HFFc6 (cell line): ENCODE results near the gene RPSA. TPM values are rescaled to one million over a fixed set of nuclear protein-coding genes. Genes with fewer than 3 reads are reported as not detected.
"Not testable (repeated sequence)": the region's sequence is repeated elsewhere in the genome, so short reads cannot be mapped to it uniquely, and the experiment has no call there.

ENCODE experiments used
- DNase-seq: peaks from one replicate; pipeline ENCODE4 v3.0.0-alpha.2; 2018
- H3K27ac Mint-ChIP-seq: 2 replicates; pipeline ENCODE4 v1.8.0; 2020; ENCODE audit warnings: mild to moderate bottlenecking, mixed read lengths
- H3K27me3 Mint-ChIP-seq: 2 replicates; pipeline ENCODE4 v1.8.0; 2021; ENCODE audit warnings: mild to moderate bottlenecking, moderate library complexity, mixed read lengths; ENCODE audit not compliant: insufficient read depth
- H3K36me3 Mint-ChIP-seq: 2 replicates; pipeline ENCODE4 v1.8.0; 2021; ENCODE audit warnings: low read depth, mixed read lengths
- H3K4me1 Mint-ChIP-seq: 2 replicates; pipeline ENCODE4 v1.8.0; 2020; ENCODE audit warnings: low read depth, mixed read lengths
- H3K4me3 Mint-ChIP-seq: 2 replicates; pipeline ENCODE4 v1.8.0; 2020; ENCODE audit warnings: mild to moderate bottlenecking, moderate library complexity, mixed read lengths
- H3K9me3 Mint-ChIP-seq: 2 replicates; pipeline ENCODE4 v1.8.0; 2020; ENCODE audit warnings: mild to moderate bottlenecking, mixed read lengths
- total RNA-seq, 6 experiments: library from RNA; stranded (reverse); fragmentation: NEBNext Ultra II Directional; extraction: Animal tissue kit (Norgen Biotek cat#: 25700); gene quantifications; 2 replicates in 1 of 6; 3 replicates in 5 of 6; pipeline ENCODE4 v1.2.3, GENCODE V29; 2021
- TF ChIP-seq, protein P1 (sequence below): fragments of 200-600 bp; sonication (generic); IDR thresholded peaks from 2 replicates; pipeline ENCODE4 v1.5.0; 2021; ENCODE audit warnings: antibody characterized with exemption, mild to moderate bottlenecking

The RPSA gene
- total RNA-seq, 6 experiments from 2014 or later: 1,595 to 1,900 (median 1,723) TPM

DNA sequence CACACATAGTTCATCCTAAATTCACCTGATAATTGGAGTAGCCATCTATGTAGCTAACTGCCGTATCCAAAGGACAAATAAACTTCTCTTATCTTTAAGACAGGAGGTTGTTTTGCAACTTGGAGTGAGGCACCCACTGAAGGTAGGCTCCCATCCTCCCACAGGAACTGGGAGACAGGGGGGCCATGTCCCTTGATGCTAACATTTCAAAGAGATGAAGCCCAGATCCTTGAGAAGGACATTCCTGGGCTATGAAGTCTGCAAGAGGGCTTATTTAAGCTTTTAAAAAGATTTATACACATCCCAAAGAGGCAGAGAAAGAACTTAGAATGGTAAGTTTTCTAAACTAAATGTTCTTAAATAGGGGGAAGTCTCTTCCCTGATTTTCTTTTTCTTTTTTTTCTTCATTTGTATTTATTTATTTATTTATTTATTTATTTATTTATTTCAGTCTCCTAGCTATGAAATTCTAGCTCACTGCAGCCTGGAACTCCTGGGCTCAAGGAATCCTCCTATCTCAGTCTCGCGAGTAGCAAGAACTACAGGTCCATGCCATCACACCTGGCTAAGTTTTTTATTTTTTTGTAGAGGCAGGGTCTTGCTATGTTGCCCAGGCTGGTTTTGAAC is 48.2 kb downstream of the RPSA start:
- TF ChIP-seq, protein P1, sequence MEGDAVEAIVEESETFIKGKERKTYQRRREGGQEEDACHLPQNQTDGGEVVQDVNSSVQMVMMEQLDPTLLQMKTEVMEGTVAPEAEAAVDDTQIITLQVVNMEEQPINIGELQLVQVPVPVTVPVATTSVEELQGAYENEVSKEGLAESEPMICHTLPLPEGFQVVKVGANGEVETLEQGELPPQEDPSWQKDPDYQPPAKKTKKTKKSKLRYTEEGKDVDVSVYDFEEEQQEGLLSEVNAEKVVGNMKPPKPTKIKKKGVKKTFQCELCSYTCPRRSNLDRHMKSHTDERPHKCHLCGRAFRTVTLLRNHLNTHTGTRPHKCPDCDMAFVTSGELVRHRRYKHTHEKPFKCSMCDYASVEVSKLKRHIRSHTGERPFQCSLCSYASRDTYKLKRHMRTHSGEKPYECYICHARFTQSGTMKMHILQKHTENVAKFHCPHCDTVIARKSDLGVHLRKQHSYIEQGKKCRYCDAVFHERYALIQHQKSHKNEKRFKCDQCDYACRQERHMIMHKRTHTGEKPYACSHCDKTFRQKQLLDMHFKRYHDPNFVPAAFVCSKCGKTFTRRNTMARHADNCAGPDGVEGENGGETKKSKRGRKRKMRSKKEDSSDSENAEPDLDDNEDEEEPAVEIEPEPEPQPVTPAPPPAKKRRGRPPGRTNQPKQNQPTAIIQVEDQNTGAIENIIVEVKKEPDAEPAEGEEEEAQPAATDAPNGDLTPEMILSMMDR: no peak
- Mint-ChIP-seq H3K9me3 (peaks cover 4% of the 10 kb centered on the region), H3K4me1 (no peaks in the 10 kb centered on the region; the same call in 1 of the 2 replicates), H3K27ac (no peak overlapping the region), H3K36me3 (no peaks in the 10 kb centered on the region), H3K27me3 (peaks cover 1% of the 10 kb centered on the region; the same call in 1 of the 2 replicates), H3K4me3 (no peak overlapping the region)
- no peak for DNase-seq

DNA sequence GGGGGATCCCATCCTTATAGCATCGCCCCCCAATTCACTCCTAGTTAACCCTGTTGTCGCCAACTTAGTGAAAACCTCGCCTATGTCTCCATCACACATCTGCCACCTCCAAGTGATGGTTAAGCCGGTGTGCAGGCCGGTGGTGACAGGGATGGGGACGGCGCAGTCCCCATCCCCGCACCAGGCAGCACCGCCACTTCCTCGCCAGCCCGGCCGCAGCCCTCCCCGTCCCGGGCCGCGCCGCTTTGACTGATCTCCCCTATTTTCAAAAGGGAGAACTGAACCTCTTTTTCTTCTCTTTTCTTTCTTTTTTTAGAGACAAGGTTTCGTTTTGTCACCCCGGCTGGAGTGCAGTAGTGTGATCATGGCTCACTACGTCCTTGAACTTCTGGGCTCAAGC is 49.6 kb downstream of the RPSA start:
- no peak for DNase-seq
- Mint-ChIP-seq H3K27ac (no peak overlapping the region), H3K4me3 (peak overlapping the region; percentile 35; the same call in 1 of the 2 replicates), H3K27me3 (peaks cover 4% of the 10 kb centered on the region; the same call in 1 of the 2 replicates), H3K36me3 (no peaks in the 10 kb centered on the region), H3K4me1 (no peaks in the 10 kb centered on the region; the same call in 1 of the 2 replicates), H3K9me3 (peaks cover 4% of the 10 kb centered on the region)
- TF ChIP-seq, protein P1: no peak

DNA sequence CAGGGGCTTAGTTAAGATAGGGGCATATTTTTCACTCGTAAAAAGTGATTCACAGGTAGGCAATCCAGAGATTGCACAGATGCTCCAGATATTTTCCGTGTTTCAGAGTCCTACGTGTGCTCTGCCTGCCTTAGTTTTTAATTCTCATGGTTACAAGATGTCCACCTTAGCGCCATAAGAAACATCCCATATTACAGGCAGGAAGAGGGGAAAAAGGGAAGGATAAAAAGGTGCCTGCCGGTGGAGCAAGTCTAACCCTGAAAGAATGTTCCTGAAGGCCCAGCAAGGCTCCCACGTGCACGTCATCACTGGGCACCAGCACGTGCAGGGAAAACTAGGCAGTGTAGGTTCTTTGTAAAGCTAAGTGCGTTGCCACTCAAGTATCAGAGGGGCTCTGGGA is 50.8 kb downstream of the RPSA start:
- Mint-ChIP-seq H3K4me3 (no peak overlapping the region), H3K4me1 (no peaks in the 10 kb centered on the region; the same call in 1 of the 2 replicates), H3K36me3 (no peaks in the 10 kb centered on the region), H3K27me3 (peaks cover 3% of the 10 kb centered on the region; the same call in 1 of the 2 replicates), H3K27ac (no peak overlapping the region), H3K9me3 (peaks cover 4% of the 10 kb centered on the region)
- DNase-seq: no peak
- TF ChIP-seq, protein P1: no peak

DNA sequence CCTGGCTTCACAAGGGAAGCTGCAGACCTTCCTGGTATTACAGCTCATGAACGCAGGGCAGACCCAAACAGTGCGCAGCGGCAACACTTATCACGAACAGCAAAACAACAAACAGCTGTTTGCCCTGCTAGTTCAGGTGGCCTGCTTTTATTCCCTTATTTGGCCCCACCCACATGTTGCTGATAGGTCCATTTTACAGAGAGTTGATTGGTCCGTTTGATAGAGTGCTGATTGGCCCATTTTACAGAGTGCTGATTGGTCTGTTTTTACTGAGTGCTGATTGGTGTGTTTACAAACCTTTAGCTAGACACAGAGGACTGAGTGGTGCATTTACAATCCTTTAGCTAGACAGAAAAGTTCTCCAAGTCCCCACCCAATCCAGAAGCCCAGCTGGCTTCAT is 52.1 kb downstream of the RPSA start:
- not testable (repeated sequence) for DNase-seq, H3K36me3 Mint-ChIP-seq, H3K4me1 Mint-ChIP-seq, H3K27ac Mint-ChIP-seq, H3K9me3 Mint-ChIP-seq, H3K27me3 Mint-ChIP-seq, H3K4me3 Mint-ChIP-seq

DNA sequence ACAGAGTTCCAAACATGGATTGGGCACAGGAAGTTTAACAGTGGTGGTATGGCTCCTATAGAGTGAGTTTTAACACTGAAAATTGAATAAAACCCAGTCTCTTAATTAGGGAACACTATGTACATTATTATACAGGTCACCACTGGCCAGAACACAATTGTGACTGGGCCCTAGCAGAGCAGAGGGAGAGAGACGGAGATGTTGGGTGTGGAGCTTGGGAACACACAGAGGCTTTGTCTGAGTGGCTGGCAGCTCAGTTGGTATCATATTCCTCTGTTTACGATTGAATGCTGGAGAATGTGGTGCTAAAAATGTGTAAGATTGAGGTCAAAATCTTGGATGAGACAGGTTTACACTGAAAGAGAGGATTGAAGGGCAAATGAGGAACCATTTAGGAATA is 54.2 kb downstream of the RPSA start:
- Mint-ChIP-seq H3K4me1 (no peaks in the 10 kb centered on the region; the same call in 1 of the 2 replicates), H3K4me3 (no peak overlapping the region), H3K9me3 (peaks cover 4% of the 10 kb centered on the region), H3K36me3 (no peaks in the 10 kb centered on the region), H3K27ac (no peak overlapping the region), H3K27me3 (peaks cover 3% of the 10 kb centered on the region; the same call in 1 of the 2 replicates)
- no peak for DNase-seq
- TF ChIP-seq, protein P1: no peak

Other genes starting within 250 kb of the RPSA start
- gene XIRP1, start 214.1 kb upstream of the RPSA start, total RNA-seq: not detected
- not detected for gene CX3CR1, start 126.7 kb upstream of the RPSA start, total RNA-seq
- not detected for gene CCR8, start 77.0 kb upstream of the RPSA start, total RNA-seq
- gene SLC25A38, start 23.4 kb upstream of the RPSA start, total RNA-seq: 10 to 100 TPM; 24.8 to 32.4 (median 27.9) TPM
- not detected for gene MOBP, start 61.0 kb downstream of the RPSA start, total RNA-seq